ENCODE results near the gene VGLL3.

VGLL3 gene

DNA sequence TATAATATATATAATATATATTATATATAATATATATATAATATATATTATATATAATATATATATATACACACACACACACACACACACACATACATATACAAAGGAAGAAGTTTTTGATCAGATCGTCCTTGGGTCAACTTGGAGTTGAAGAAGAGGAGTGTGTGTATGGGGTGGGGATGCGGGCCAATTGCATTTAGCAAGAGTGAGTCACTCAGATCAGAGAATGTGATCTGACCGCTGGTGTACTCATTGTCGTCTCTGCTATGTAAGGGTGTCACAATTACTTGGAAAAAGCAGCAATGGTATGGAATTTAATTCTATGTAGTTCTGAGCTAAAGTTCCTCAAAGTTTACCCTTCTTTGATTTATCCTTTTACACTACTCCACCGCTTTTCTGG lies 4.6 kb upstream of the VGLL3 start:
- H3K27ac ChIP-seq = no peak overlapping the region
- TF ChIP-seq CTCF (conservative IDR thresholded peaks at IDR 0.05) = no peak
- TF ChIP-seq ZFX (IDR thresholded peaks at IDR 0.05) = no peak

- no peak for TF ChIP-seq CTCF (conservative IDR thresholded peaks at IDR 0.05)
- TF ChIP-seq ZFX (IDR thresholded peaks at IDR 0.05) = no peak
- no peak overlapping the region for H3K27ac ChIP-seq
These were observed 2.8 kb upstream of the VGLL3 start for GRCh38 chr3:86993704-86994103.

DNA sequence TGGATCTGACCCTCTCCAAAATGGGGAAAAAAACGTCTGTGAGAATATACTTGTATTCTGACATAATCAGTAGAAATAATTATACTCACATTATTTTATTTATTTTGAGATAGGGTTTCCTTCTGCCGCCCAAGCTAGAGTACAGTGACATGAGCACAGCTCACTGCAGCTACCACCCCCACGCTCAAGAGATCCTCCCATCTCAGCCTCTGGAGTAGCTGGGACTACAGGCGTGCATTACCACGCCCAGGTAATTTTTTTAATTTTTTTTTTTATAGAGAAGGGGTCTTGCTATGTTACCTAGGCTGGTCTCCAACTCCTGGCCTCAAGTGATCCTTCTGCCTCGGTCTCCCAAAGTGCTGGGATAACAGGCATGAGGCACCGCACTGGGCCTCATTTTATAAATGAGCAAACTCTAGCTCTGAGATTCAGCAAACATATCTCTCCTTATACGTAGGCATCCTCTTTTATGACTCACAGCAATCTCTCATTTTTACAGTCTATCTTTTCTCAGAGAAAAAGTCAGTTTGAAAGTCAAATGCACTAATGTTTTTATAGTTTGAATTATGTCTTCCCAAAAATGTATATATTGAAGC lies 989 bp upstream of the VGLL3 start:
- no peak overlapping the region for H3K27ac ChIP-seq

GRCh38 chr3:86991482-86991815 lies 500 bp upstream of the VGLL3 start:
- TF ChIP-seq ZFX (IDR thresholded peaks at IDR 0.05) (no peak), CTCF (conservative IDR thresholded peaks at IDR 0.05) (no peak)
- no peak overlapping the region for H3K27ac ChIP-seq

More for the DNA sequence above, 989 bp upstream of the VGLL3 start:
- TF ChIP-seq ZFX (IDR thresholded peaks at IDR 0.05) (no peak), CTCF (conservative IDR thresholded peaks at IDR 0.05) (no peak)

GRCh38 chr3:86990012-86990733 lies 776 bp downstream of the VGLL3 start:
- TF ChIP-seq CTCF (conservative IDR thresholded peaks at IDR 0.05) (no peak), ZFX (IDR thresholded peaks at IDR 0.05) (no peak)
- no peak overlapping the region for H3K27ac ChIP-seq

DNA sequence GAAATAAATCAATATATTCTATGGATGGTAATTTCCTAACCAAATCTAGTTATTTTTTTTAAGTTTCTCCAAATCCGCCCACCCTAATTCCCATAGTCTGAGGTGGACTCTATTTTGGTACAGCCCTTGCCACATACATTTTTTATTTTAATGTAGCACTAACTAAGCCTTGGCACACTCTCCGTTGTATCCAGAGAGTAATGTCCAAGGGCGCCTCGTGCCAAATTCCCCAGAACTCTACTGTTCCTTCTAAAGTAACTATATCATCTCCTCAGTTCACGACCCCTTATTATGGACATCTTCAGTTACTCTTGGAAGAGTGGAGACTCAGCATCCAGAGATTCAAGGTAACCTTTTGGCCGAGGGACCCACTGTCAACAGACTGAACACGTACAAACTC lies 1.3 kb downstream of the VGLL3 start:
- H3K27ac ChIP-seq = no peak overlapping the region
- TF ChIP-seq CTCF (conservative IDR thresholded peaks at IDR 0.05) = no peak
- TF ChIP-seq ZFX (IDR thresholded peaks at IDR 0.05) = no peak

DNA sequence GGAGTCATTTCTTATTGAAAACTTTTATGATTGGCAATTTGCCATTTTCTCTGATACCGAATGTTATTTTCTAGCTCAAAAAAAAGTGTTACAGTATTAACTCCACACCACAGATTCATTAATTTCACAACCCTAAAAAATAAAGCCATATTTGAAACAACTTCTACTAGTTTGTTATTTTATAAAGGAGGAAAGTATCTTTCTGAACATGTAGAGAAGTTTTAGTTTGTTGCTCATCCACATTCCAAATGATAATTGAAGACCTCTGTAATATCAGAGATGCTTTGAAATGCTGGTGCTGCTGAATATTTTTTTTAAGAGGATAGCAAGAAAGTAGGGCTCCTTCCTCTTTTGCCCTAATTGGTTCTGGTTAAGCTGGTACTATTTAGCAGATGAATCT lies 1.9 kb downstream of the VGLL3 start:
- TF ChIP-seq ZFX (IDR thresholded peaks at IDR 0.05) (no peak), CTCF (conservative IDR thresholded peaks at IDR 0.05) (no peak)
- no peak overlapping the region for H3K27ac ChIP-seq
